Activated CD8-positive, alpha-beta T cell treated with anti-CD3 and anti-CD28 coated beads, Interleukin-2, amount 10 ng/mL, durations not matched to agents 7 days and 5 days (primary cell): ENCODE results near the gene GDPD2. TPM values are rescaled to one million over a fixed set of nuclear protein-coding genes. Genes with fewer than 3 reads are reported as not detected.
"Not testable (repeated sequence)": the region's sequence is repeated elsewhere in the genome, so short reads cannot be mapped to it uniquely, and the experiment has no call there.

ENCODE experiments used
- ATAC-seq: fragments of 150-1000 bp; cut with Tn5 transposase; one replicate; pipeline ENCODE4 v1.10.0; 2021; ENCODE audit warnings: moderate library complexity
- CTCF ChIA-PET: fragments of 350-600 bp; sonication (Branson Sonifier 250); formaldehyde crosslinking; loops from one replicate; lab custom pipeline; 2021; ENCODE audit warnings: antibody characterized with exemption; lab: Charles Lee
- POLR2A ChIA-PET: fragments of 350-600 bp; sonication (Branson Sonifier 250); formaldehyde crosslinking; loops from one replicate; lab custom pipeline; 2021; ENCODE audit warnings: antibody characterized with exemption; lab: Charles Lee
- DNase-seq: peaks from one replicate; pipeline ENCODE4 v3.0.0-alpha.2; 2020
- H3K27ac Mint-ChIP-seq: one replicate; pipeline ENCODE4 v1.8.0; 2021; ENCODE audit warnings: mild to moderate bottlenecking, mixed read lengths
- H3K27me3 Mint-ChIP-seq: one replicate; pipeline ENCODE4 v1.8.0; 2021; ENCODE audit warnings: low read depth, mixed read lengths
- H3K36me3 Mint-ChIP-seq: one replicate; pipeline ENCODE4 v1.8.0; 2021; ENCODE audit warnings: low read depth, mixed read lengths
- H3K4me1 Mint-ChIP-seq: one replicate; pipeline ENCODE4 v1.8.0; 2021; ENCODE audit warnings: low read depth, mixed read lengths
- H3K4me3 Mint-ChIP-seq: one replicate; pipeline ENCODE4 v1.8.0; 2021; ENCODE audit warnings: mild to moderate bottlenecking, mixed read lengths
- H3K9me3 Mint-ChIP-seq: one replicate; pipeline ENCODE4 v1.8.0; 2022; ENCODE audit warnings: mixed read lengths; ENCODE audit not compliant: insufficient read depth
- total RNA-seq, 2 experiments: library from RNA; stranded (reverse); gene quantifications; one replicate each; pipeline ENCODE4 v1.2.3, GENCODE V29; 2021

Gene GDPD2
- total RNA-seq = under 1 TPM; 0.34 to 0.63 TPM

GRCh38 chrX:70422851-70423341, at the start of gene GDPD2:
Gene GDPD2 (plus strand): TSS chrX:70423314. CDS start chrX:70424985, 1,671 bp downstream.
- ChIA-PET CTCF (interaction anchor here (0.8 to 2.5 kb wide), 2 partner anchors 8 to 10 kb away, joined by 6 to 9 read pairs; no protein-coding TSS in a partner anchor), POLR2A (interaction anchor here (0.7 to 1.1 kb wide), 3 partner anchors 10 to 33 kb away, joined by 3 read pairs; no protein-coding TSS in a partner anchor)
- H3K4me3 Mint-ChIP-seq = no peak within 1 kb of the TSS
- H3K27ac Mint-ChIP-seq = no peak within 1 kb of the TSS
- no peak for ATAC-seq
- H3K27me3 Mint-ChIP-seq = no peaks in the 10 kb centered on the region
- H3K9me3 Mint-ChIP-seq = no peaks in the 10 kb centered on the region
- peaks cover 9% of the 10 kb centered on the region for H3K36me3 Mint-ChIP-seq
- DNase-seq = no peak
- no peaks in the 10 kb centered on the region for H3K4me1 Mint-ChIP-seq

GRCh38 chrX:70386235-70386634, 36.9 kb upstream of the GDPD2 start:
- H3K36me3 Mint-ChIP-seq = peaks cover 57% of the 10 kb centered on the region
- ChIA-PET CTCF (no interaction called here), POLR2A (interaction anchor here (0.6 to 0.9 kb wide), 2 partner anchors 167 to 868 kb away, joined by 3 to 4 read pairs; partner anchors contain the start of gene ZMYM3)
- H3K27me3 Mint-ChIP-seq = no peaks in the 10 kb centered on the region
- DNase-seq = no peak
- H3K27ac Mint-ChIP-seq = no peak overlapping the region
- H3K4me3 Mint-ChIP-seq = no peak overlapping the region
- peaks cover 14% of the 10 kb centered on the region for H3K4me1 Mint-ChIP-seq
- no peaks in the 10 kb centered on the region for H3K9me3 Mint-ChIP-seq
- no peak for ATAC-seq

- Mint-ChIP-seq H3K27me3 (no peaks in the 10 kb centered on the region), H3K4me1 (peaks cover 7% of the 10 kb centered on the region), H3K27ac (peak overlapping the region; percentile 83), H3K36me3 (peaks cover 38% of the 10 kb centered on the region), H3K4me3 (no peak overlapping the region), H3K9me3 (no peaks in the 10 kb centered on the region)
- peak; percentile 21 for DNase-seq
- CTCF ChIA-PET = no interaction called here
- POLR2A ChIA-PET = interaction anchor here (0.9 kb wide), 1 partner anchor 24 kb away, joined by 3 read pairs; no protein-coding TSS in a partner anchor
- ATAC-seq = peak; percentile 42
Measured at GRCh38 chrX:70398899-70399298, 24.2 kb upstream of the GDPD2 start.

- H3K27ac Mint-ChIP-seq, POLR2A ChIA-PET, ATAC-seq: not testable (repeated sequence)
Measured at GRCh38 chrX:70400181-70400580, 22.9 kb upstream of the GDPD2 start.

GRCh38 chrX:70402721-70403120, 20.4 kb upstream of the GDPD2 start:
- H3K27ac Mint-ChIP-seq = no peak overlapping the region
- DNase-seq (no peak), ATAC-seq (no peak)
- H3K9me3 Mint-ChIP-seq = no peaks in the 10 kb centered on the region
- CTCF ChIA-PET = no interaction called here
- H3K4me1 Mint-ChIP-seq = peaks cover 7% of the 10 kb centered on the region
- H3K36me3 Mint-ChIP-seq = peaks cover 34% of the 10 kb centered on the region
- POLR2A ChIA-PET = interaction anchor here (0.7 kb wide), 1 partner anchor 113 kb away, joined by 3 read pairs; the partner anchor contains the start of genes KIF4A and PDZD11
- no peak overlapping the region for H3K4me3 Mint-ChIP-seq
- no peaks in the 10 kb centered on the region for H3K27me3 Mint-ChIP-seq

More at GRCh38 chrX:70400181-70400580, 22.9 kb upstream of the GDPD2 start:
- H3K9me3 Mint-ChIP-seq, DNase-seq, H3K27me3 Mint-ChIP-seq, H3K4me1 Mint-ChIP-seq, H3K4me3 Mint-ChIP-seq, CTCF ChIA-PET: not testable (repeated sequence)
- H3K36me3 Mint-ChIP-seq = peaks cover 34% of the 10 kb centered on the region

- ATAC-seq (no peak), DNase-seq (no peak)
- Mint-ChIP-seq H3K27ac (no peak overlapping the region), H3K4me1 (no peaks in the 10 kb centered on the region), H3K9me3 (no peaks in the 10 kb centered on the region), H3K27me3 (no peaks in the 10 kb centered on the region), H3K36me3 (peaks cover 33% of the 10 kb centered on the region), H3K4me3 (no peak overlapping the region)
- ChIA-PET CTCF (no interaction called here), POLR2A (no interaction called here)
Measured at GRCh38 chrX:70405003-70405402, 18.1 kb upstream of the GDPD2 start.

GRCh38 chrX:70410921-70411320, 12.2 kb upstream of the GDPD2 start:
- no peak overlapping the region for H3K4me3 Mint-ChIP-seq
- CTCF ChIA-PET = no interaction called here
- H3K36me3 Mint-ChIP-seq = peaks cover 29% of the 10 kb centered on the region
- DNase-seq = no peak
- H3K27me3 Mint-ChIP-seq = no peaks in the 10 kb centered on the region
- no peak overlapping the region for H3K27ac Mint-ChIP-seq
- H3K4me1 Mint-ChIP-seq = no peaks in the 10 kb centered on the region
- H3K9me3 Mint-ChIP-seq = no peaks in the 10 kb centered on the region
- POLR2A ChIA-PET = no interaction called here
- no peak for ATAC-seq

- DNase-seq (no peak), ATAC-seq (no peak)
- H3K4me1 Mint-ChIP-seq = no peaks in the 10 kb centered on the region
- CTCF ChIA-PET = no interaction called here
- no peak overlapping the region for H3K4me3 Mint-ChIP-seq
- H3K27ac Mint-ChIP-seq = no peak overlapping the region
- H3K9me3 Mint-ChIP-seq = no peaks in the 10 kb centered on the region
- no peaks in the 10 kb centered on the region for H3K27me3 Mint-ChIP-seq
- POLR2A ChIA-PET = no interaction called here
- peaks cover 25% of the 10 kb centered on the region for H3K36me3 Mint-ChIP-seq
Measured at GRCh38 chrX:70411475-70411874, 11.6 kb upstream of the GDPD2 start.

- DNase-seq = no peak
- Mint-ChIP-seq H3K36me3 (peaks cover 9% of the 10 kb centered on the region), H3K4me3 (no peak overlapping the region), H3K9me3 (no peaks in the 10 kb centered on the region), H3K27me3 (no peaks in the 10 kb centered on the region), H3K27ac (no peak overlapping the region), H3K4me1 (no peaks in the 10 kb centered on the region)
- no peak for ATAC-seq
- POLR2A ChIA-PET = no interaction called here
- CTCF ChIA-PET = no interaction called here
Measured at GRCh38 chrX:70421618-70422017, 1.5 kb upstream of the GDPD2 start.

- Mint-ChIP-seq H3K4me3 (no peak overlapping the region), H3K9me3 (no peaks in the 10 kb centered on the region), H3K36me3 (peaks cover 9% of the 10 kb centered on the region), H3K27ac (no peak overlapping the region), H3K27me3 (no peaks in the 10 kb centered on the region), H3K4me1 (no peaks in the 10 kb centered on the region)
- ChIA-PET CTCF (interaction anchor here (0.8 to 2.5 kb wide), 2 partner anchors 9 to 10 kb away, joined by 6 to 9 read pairs; no protein-coding TSS in a partner anchor), POLR2A (no interaction called here)
- ATAC-seq (no peak), DNase-seq (no peak)
Measured at GRCh38 chrX:70423936-70424675, 992 bp downstream of the GDPD2 start.

- peaks cover 5% of the 10 kb centered on the region for H3K36me3 Mint-ChIP-seq
- H3K27ac Mint-ChIP-seq = no peak overlapping the region
- H3K4me1 Mint-ChIP-seq = no peaks in the 10 kb centered on the region
- H3K4me3 Mint-ChIP-seq = no peak overlapping the region
- no peaks in the 10 kb centered on the region for H3K9me3 Mint-ChIP-seq
- no peak for ATAC-seq
- ChIA-PET CTCF (interaction anchor here (2.5 kb wide), 1 partner anchor 8 kb away, joined by 9 read pairs; no protein-coding TSS in a partner anchor), POLR2A (no interaction called here)
- DNase-seq = no peak
- no peaks in the 10 kb centered on the region for H3K27me3 Mint-ChIP-seq
Measured at GRCh38 chrX:70424801-70425200, 1.7 kb downstream of the GDPD2 start.
